Measurements from ENCODE around the gene BPIFB6. TPM values are rescaled to one million over a fixed set of nuclear protein-coding genes. Genes with fewer than 3 reads are reported as not detected.

The BPIFB6 gene
- total and polyA plus RNA-seq, 10 of the 15 experiments (the other 5 are each of a cell fraction or from before 2014, with no cell fraction given): not detected

GRCh38 chr20:32987044-32987825 is 44.2 kb upstream of the BPIFB6 start:
- TF ChIP-seq MYB (IDR thresholded peaks at IDR 0.05; ENCODE audit: borderline replicate concordance, low read depth, low read length): no peak
- no peak for TF ChIP-seq IRF4 (IDR thresholded peaks at IDR 0.05; ENCODE audit: low read depth, low read length)
- no peak for TF ChIP-seq HDGF (IDR thresholded peaks at IDR 0.05)
- no peak for TF ChIP-seq EP300 (IDR thresholded peaks at IDR 0.05; ENCODE audit: borderline replicate concordance in 1 of 2, control insufficient read depth in 1 of 2, low read depth in 2 of 2, low read length in 2 of 2)
- TF ChIP-seq YBX1 (IDR thresholded peaks at IDR 0.05): no peak
- TF ChIP-seq NRF1 (conservative IDR thresholded peaks at IDR 0.05; ENCODE audit: low read depth, low read length): no peak
- Histone ChIP-seq H3K9me3 (replicated peaks; ENCODE audit: control insufficient read depth, insufficient read depth, low read length) (no peaks in the 10 kb centered on the region), H3K79me2 (ENCODE audit: control insufficient read depth, insufficient read depth, low read length) (no peaks in the 10 kb centered on the region), H3K9ac (ENCODE audit: control insufficient read depth, insufficient read depth, low read length) (no peak overlapping the region), H3K4me3 (no peak overlapping the region), H4K20me1 (ENCODE audit: control insufficient read depth, insufficient read depth) (no peaks in the 10 kb centered on the region), H3K4me1 (ENCODE audit: control insufficient read depth, insufficient read depth, low read length) (no peaks in the 10 kb centered on the region), H3K27me3 (replicated peaks in 1 of 2; ENCODE audit: control insufficient read depth in 2 of 2, insufficient read depth in 2 of 2, low read length in 1 of 2) (no peaks in the 10 kb centered on the region; a peak in 2 of 4 replicates), H3K4me2 (ENCODE audit: control insufficient read depth, insufficient read depth) (no peak overlapping the region), H3K27ac (ENCODE audit: control insufficient read depth, insufficient read depth) (no peak overlapping the region), H3K36me3 (ENCODE audit: control insufficient read depth in 2 of 2, insufficient read depth in 2 of 2, low read length in 1 of 2) (no peaks in the 10 kb centered on the region), H2AFZ (ENCODE audit: control insufficient read depth, low read depth, low read length) (no peak overlapping the region)
- in situ Hi-C loops (cut with MboI) (no loop called here), intact Hi-C loops (cut with micrococcal nuclease; ENCODE audit: unreplicated experiment) (no loop called here)
- ChIA-PET RAD21 (ENCODE audit: unreplicated experiment) (no interaction called here), POLR2A (no interaction called here), CTCF (interaction anchor here (1.2 kb wide), 1 partner anchor 18 kb away, joined by 4 read pairs; the partner anchor contains the start of gene SUN5), SMC1A (ENCODE audit: uncharacterized antibody, unreplicated experiment) (interaction anchor here (1.1 kb wide), 1 partner anchor 134 kb away, joined by 3 read pairs; no protein-coding TSS in a partner anchor)
- WGBS (ENCODE audit: insufficient coverage, insufficient replicate concordance, low lambda C conversion rate, missing lambda C conversion rate): 34% methylated on average over 9 of the region's 11 CpGs
- ATAC-seq: no peak
- BruUV-seq (replicated peaks): no TSS peak
- DNase-seq (ENCODE audit: low read depth, low spot score): no peak
- no peak for FAIRE-seq

- H3K9ac ChIP-seq (ENCODE audit: control insufficient read depth, insufficient read depth, low read length): no peak overlapping the region
- H3K27ac ChIP-seq (ENCODE audit: control insufficient read depth, insufficient read depth): no peak overlapping the region
- no peak overlapping the region for H2AFZ ChIP-seq (ENCODE audit: control insufficient read depth, low read depth, low read length)
- intact Hi-C loops (cut with micrococcal nuclease; ENCODE audit: unreplicated experiment): no loop called here
- no peaks in the 10 kb centered on the region for H3K4me1 ChIP-seq (ENCODE audit: control insufficient read depth, insufficient read depth, low read length)
- SMC1A ChIA-PET (ENCODE audit: uncharacterized antibody, unreplicated experiment): interaction anchor here (1.1 kb wide), 1 partner anchor 135 kb away, joined by 3 read pairs; no protein-coding TSS in a partner anchor
- no TSS peak for BruUV-seq (replicated peaks)
- H3K4me3 ChIP-seq: no peak overlapping the region
- DNase-seq (ENCODE audit: low read depth, low spot score) (no peak), ATAC-seq (no peak), FAIRE-seq (no peak)
- no peaks in the 10 kb centered on the region; a peak in 2 of 4 replicates for H3K27me3 ChIP-seq (replicated peaks in 1 of 2; ENCODE audit: control insufficient read depth in 2 of 2, insufficient read depth in 2 of 2, low read length in 1 of 2)
- no peaks in the 10 kb centered on the region for H4K20me1 ChIP-seq (ENCODE audit: control insufficient read depth, insufficient read depth)
- no peaks in the 10 kb centered on the region for H3K9me3 ChIP-seq (replicated peaks; ENCODE audit: control insufficient read depth, insufficient read depth, low read length)
- H3K4me2 ChIP-seq (ENCODE audit: control insufficient read depth, insufficient read depth): no peak overlapping the region
- RAD21 ChIA-PET (ENCODE audit: unreplicated experiment): no interaction called here
- POLR2A ChIA-PET: no interaction called here
- in situ Hi-C loops (cut with MboI): no loop called here
- H3K79me2 ChIP-seq (ENCODE audit: control insufficient read depth, insufficient read depth, low read length): no peaks in the 10 kb centered on the region
- no peaks in the 10 kb centered on the region for H3K36me3 ChIP-seq (ENCODE audit: control insufficient read depth in 2 of 2, insufficient read depth in 2 of 2, low read length in 1 of 2)
- CTCF ChIA-PET: no interaction called here
- 58% methylated on average over 16 of the region's 16 CpGs for WGBS (ENCODE audit: insufficient coverage, insufficient replicate concordance, low lambda C conversion rate, missing lambda C conversion rate)
- TF ChIP-seq BCL11A (IDR thresholded peaks at IDR 0.05; ENCODE audit: low read depth, low read length) (no peak), ZNF592 (IDR thresholded peaks at IDR 0.05) (no peak), E2F8 (IDR thresholded peaks at IDR 0.05; ENCODE audit: low read depth, partially characterized antibody) (no peak), NFYA (IDR thresholded peaks at IDR 0.05; ENCODE audit: borderline replicate concordance, low read depth, low read length) (no peak)
Measured at GRCh38 chr20:32988008-32988407, 43.4 kb upstream of the BPIFB6 start.

All from GM12878 (cell line).